GM18505 (cell line): ENCODE measurements around the gene SLC25A4.
"Not testable (repeated sequence)": the region's sequence is repeated elsewhere in the genome, so short reads cannot be mapped to it uniquely, and the experiment has no call there.

Experiments used
- ATAC-seq: cut with Tn5 transposase; IDR thresholded peaks from one replicate; pipeline ENCODE4 v1.9.1; 2021; ENCODE audit not compliant: unreplicated experiment
- POLR2A ChIP-seq: IDR thresholded peaks from 4 replicates; pipeline ENCODE4 v1.6.1; 2011; ENCODE audit warnings: borderline replicate concordance; ENCODE audit not compliant: insufficient read depth, insufficient read length; ENCODE audit errors: extremely low read depth

Gene SLC25A4

GRCh38 chr4:185167234-185167633 lies 24.2 kb downstream of the SLC25A4 start:
- no peak for ATAC-seq

DNA sequence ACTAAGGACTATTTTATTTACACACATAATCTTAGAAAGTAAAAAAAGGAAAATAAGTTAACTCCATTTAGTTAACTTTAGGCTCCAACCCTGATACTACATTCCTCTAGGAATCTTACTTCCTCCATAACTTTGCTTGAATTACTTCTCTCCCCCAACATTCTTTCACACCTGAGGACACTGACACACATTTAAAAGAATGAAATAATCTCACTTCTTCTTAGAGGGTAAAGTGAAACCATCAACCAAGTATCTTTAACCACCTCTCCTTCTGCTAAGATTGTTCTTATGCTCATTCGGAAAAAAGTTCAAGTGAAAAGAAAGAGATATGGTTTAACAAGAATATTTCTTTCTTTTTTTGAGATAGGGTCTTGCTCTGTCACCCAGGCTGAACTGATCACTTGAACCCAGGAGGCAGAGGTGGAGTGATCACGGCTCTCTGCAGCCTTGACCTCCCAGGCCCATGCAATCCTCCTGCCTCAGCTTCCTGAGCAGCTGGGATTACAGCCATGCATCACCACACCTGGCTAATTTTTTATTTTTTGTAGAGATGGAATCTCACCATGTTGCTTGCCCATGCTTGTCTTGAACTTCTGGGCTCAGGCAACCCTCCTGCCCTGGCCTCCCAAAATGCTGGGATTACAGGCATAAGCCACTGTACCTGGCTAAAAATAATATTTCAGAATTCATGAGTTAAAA lies 28.5 kb downstream of the SLC25A4 start:
- peak; percentile 84 for ATAC-seq
- TF ChIP-seq POLR2A, result no peak

More at GRCh38 chr4:185167234-185167633, 24.2 kb downstream of the SLC25A4 start:
- no peak for TF ChIP-seq POLR2A

DNA sequence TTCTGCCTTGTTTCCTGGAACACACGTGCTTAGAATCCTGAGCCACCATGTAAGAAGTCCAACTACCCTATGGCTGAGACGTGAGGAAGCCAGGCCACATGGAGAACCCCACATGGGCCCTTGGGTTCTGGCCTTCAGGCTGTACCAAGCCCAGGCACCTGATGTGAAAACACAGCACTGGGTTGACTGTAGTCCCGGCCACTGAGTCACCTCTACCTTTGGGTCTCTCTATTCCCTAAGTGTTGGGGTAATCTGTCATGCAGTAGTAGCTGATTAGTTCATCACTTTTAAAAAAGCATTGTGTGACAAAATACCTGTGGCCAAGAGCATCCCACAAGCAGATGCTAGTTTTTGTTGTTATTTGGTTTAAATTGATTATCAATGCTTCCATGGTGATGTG lies 36.4 kb downstream of the SLC25A4 start:
- ATAC-seq, result no peak
- TF ChIP-seq POLR2A, result no peak

- no peak for ATAC-seq
- TF ChIP-seq POLR2A, result no peak
Measured at GRCh38 chr4:185182239-185182638, 39.2 kb downstream of the SLC25A4 start.

GRCh38 chr4:185183622-185184281 lies 40.7 kb downstream of the SLC25A4 start:
- no peak for TF ChIP-seq POLR2A
- peak; percentile 49 for ATAC-seq

- no peak for ATAC-seq
- TF ChIP-seq POLR2A, result no peak
Measured at GRCh38 chr4:185186769-185187168, 43.7 kb downstream of the SLC25A4 start.

DNA sequence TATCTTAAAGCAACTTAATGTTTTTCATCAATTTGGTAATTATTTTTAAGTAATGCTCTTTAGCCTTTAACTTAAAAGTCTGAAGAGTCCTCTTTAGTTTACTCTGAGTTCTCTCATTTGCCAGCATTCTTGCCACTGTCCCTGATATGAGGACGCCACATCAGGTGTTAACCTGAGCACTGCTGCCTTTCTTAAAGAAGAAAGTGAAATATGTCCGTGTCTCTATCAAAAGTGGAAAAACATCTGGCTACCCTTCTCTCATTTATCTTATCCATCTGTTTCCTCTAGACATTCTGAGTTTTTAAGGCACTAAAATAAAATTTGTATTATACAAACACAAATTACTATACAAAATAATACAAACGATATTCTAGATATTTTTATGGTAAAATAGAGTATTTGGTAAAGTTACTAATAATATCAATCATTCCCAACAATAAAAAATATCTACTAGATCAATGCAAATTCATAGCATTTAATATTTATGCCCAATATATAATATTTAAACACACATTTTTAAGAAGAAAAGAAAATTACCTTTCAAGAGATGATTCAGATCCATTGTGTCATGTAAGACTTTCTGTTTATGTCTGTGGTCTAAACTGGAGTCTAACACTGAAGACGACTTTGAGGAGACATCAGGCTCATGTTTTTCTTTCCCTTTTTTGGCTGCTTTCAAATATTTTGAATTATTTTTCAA lies 46.7 kb downstream of the SLC25A4 start:
- no peak for TF ChIP-seq POLR2A
- ATAC-seq, result no peak

- no peak for ATAC-seq
- no peak for TF ChIP-seq POLR2A
Measured at GRCh38 chr4:185190306-185190856, 47.3 kb downstream of the SLC25A4 start.

GRCh38 chr4:185192059-185192458 lies 49.0 kb downstream of the SLC25A4 start:
- no peak for TF ChIP-seq POLR2A
- peak; percentile 90 for ATAC-seq

DNA sequence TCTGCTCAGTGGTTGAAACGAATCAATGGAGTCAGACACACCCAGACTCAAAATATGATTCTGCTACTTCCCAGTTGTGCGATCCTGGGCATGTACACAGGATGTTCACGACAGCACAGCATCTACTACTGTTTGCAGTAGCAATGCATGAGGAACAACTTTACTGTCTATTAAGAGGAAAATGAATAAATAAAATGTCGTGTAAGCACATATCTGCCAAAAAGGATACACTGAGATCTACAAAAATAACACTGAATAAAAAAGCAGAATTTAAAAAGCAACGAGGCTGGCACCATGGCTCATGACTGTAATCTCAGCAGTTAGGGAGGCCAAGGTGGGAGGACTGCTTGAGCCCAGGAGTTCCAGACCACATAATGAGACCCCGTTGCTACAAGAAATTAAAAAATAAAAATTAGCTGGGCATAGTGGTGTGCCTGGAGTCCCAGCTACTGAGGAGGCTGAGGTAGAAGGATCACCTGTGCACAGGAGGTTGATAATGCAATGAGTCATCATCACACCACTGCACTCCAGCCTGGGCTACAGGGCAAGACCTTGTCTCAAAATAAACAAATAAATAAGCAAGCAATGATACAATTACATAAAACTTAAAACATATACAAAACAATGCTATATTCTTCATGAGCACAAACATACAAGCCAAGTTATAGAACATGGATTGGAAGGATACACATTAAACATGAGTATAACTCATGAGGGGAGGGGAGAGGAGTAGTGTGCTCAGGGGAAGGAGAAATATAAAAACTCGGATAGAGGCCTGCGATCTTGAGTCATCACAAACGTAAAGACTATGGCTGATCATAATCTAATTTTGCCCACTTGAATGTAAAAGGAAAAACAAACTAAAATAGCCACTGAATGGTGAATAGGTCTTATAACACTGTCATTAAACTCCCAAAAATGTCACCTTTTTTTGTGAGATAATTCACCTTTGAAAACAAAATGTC lies 52.1 kb downstream of the SLC25A4 start:
- TF ChIP-seq POLR2A, result no peak
- ATAC-seq, result no peak

DNA sequence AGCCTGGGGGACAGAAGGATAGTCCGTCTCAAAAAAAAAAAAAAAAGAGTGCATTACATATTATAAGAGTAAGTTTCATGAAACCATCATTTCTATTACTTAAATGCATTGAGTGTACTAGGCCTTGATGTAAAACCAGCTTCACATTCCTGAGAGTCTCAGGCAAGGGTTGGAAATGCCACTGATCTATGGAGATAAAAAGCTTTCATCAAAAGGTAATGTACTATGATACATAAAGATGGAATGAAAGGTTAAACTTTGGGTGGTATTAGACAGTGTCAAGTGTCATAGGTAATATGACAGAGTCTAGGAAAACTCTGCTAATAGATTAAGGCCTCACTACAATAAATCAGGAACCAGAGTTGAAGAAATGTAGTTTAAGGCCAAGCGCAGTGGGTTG lies 53.4 kb downstream of the SLC25A4 start:
- no peak for ATAC-seq
- TF ChIP-seq POLR2A, result no peak

DNA sequence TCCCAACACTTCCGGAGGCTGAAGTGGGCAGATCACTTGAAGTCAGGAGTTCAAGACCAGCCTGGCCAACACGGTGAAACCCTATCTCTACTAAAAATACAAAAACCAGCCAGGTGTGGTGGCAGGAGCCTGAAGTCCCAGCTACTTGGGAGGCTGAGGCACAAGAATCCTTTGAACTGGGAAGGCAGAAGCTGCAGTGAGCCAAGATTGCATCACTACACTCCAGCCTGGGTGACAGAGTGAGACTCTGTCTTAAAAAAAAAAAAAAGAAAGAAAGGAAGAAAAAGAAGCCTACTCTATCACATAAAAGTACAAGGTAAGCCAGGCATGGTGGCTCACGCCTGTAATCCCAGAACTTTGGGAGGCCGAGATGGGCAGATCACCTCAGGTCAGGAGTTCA lies 55.1 kb downstream of the SLC25A4 start:
- not testable (repeated sequence) for ATAC-seq
